Measurements from ENCODE around the gene INSRR. TPM values are rescaled to one million over a fixed set of nuclear protein-coding genes. Genes with fewer than 3 reads are reported as not detected.

INSRR gene
- total RNA-seq, 4 donors from 2014 or later, result not detected

- no peaks in the 10 kb centered on the region for H3K36me3 ChIP-seq
- no peak for TF ChIP-seq CTCF (IDR thresholded peaks at IDR 0.05)
- peak in 1 of 2 donors; percentile 13 for TF ChIP-seq POLR2A (IDR thresholded peaks at IDR 0.05)
- peaks cover 5 to 49% of the 10 kb centered on the region in 2 donors for H3K4me1 ChIP-seq
- peak; percentile 24 to 49 for DNase-seq
- WGBS, 2 donors, result 57 to 79% methylated on average over 5 to 9 of the region's 12 CpGs
- peaks cover 3% of the 10 kb centered on the region for H3K27me3 ChIP-seq
- peak overlapping the region; percentile 85 to 94 (median 86) for H3K27ac ChIP-seq
- H3K4me3 ChIP-seq (replicated peaks in 1 of 3), result peak overlapping the region in 1 of 3 donors; percentile 33
- intact Hi-C loops (cut with DNase I), result no loop called here
- H3K9me3 ChIP-seq, result no peaks in the 10 kb centered on the region
These were observed 36.0 kb upstream of the INSRR start for GRCh38 chr1:156894711-156895454.

- H3K4me1 ChIP-seq, result peaks cover 5 to 43% of the 10 kb centered on the region in 2 donors
- TF ChIP-seq CTCF (IDR thresholded peaks at IDR 0.05), result no peak
- TF ChIP-seq POLR2A (IDR thresholded peaks at IDR 0.05), result no peak
- no peaks in the 10 kb centered on the region for H3K36me3 ChIP-seq
- peak overlapping the region in 2 of 3 donors; percentile 33 to 53 for H3K4me3 ChIP-seq (replicated peaks in 1 of 3)
- intact Hi-C loops (cut with DNase I), result no loop called here
- 36 to 61% methylated on average over 4 to 5 of the region's 5 CpGs for WGBS, 2 donors
- H3K27me3 ChIP-seq, result peaks cover 3% of the 10 kb centered on the region
- peak overlapping the region; percentile 85 to 94 (median 86) for H3K27ac ChIP-seq
- H3K9me3 ChIP-seq, result no peaks in the 10 kb centered on the region
- no peak for DNase-seq
These were observed 35.1 kb upstream of the INSRR start for GRCh38 chr1:156894001-156894400.

GRCh38 chr1:156893048-156893953, 34.4 kb upstream of the INSRR start, which contains the start of gene PEAR1:
PEAR1 (plus strand) TSS chr1:156893718; CDS start chr1:156903927, 10,209 bp downstream.
- WGBS, 2 donors, result 17 to 23% methylated on average over 27 to 29 of the region's 60 CpGs
- peak within 1 kb of the TSS; percentile 85 to 94 (median 86) for H3K27ac ChIP-seq
- peak; percentile 26 to 38 for DNase-seq
- peaks cover 5 to 36% of the 10 kb centered on the region in 2 donors for H3K4me1 ChIP-seq
- H3K4me3 ChIP-seq (replicated peaks in 1 of 3), result peak within 1 kb of the TSS in 2 of 3 donors; percentile 33 to 53
- no peaks in the 10 kb centered on the region for H3K36me3 ChIP-seq
- H3K27me3 ChIP-seq, result peaks cover 3% of the 10 kb centered on the region
- TF ChIP-seq CTCF (IDR thresholded peaks at IDR 0.05) (no peak), POLR2A (IDR thresholded peaks at IDR 0.05) (peak in 1 of 2 donors; percentile 24)
- intact Hi-C loops (cut with DNase I), result no loop called here
- no peaks in the 10 kb centered on the region for H3K9me3 ChIP-seq

GRCh38 chr1:156892190-156893047, 33.5 kb upstream of the INSRR start:
- intact Hi-C loops (cut with DNase I), result no loop called here
- 5 to 6% methylated on average over 48 of the region's 48 CpGs for WGBS, 2 donors
- TF ChIP-seq POLR2A (IDR thresholded peaks at IDR 0.05) (no peak), CTCF (IDR thresholded peaks at IDR 0.05) (peak; percentile 73 to 89 (median 80))
- Histone ChIP-seq H3K27ac (peak overlapping the region; percentile 85 to 94 (median 86)), H3K4me3 (replicated peaks in 1 of 3) (no peak overlapping the region), H3K9me3 (no peaks in the 10 kb centered on the region), H3K36me3 (no peaks in the 10 kb centered on the region), H3K27me3 (peaks cover 3% of the 10 kb centered on the region), H3K4me1 (peaks cover 5 to 30% of the 10 kb centered on the region in 2 donors)
- peak; percentile 91 to 92 for DNase-seq

Measured in thyroid gland (tissue), 4 donors.